HG02642 (cell line): Measurements from ENCODE around the gene CAMSAP1.

Experiments used
- ATAC-seq: cut with Tn5 transposase; IDR thresholded peaks from one replicate; pipeline ENCODE4 v1.9.1; 2021; ENCODE audit warnings: mild to moderate bottlenecking; ENCODE audit not compliant: unreplicated experiment, poor library complexity

CAMSAP1 gene

DNA sequence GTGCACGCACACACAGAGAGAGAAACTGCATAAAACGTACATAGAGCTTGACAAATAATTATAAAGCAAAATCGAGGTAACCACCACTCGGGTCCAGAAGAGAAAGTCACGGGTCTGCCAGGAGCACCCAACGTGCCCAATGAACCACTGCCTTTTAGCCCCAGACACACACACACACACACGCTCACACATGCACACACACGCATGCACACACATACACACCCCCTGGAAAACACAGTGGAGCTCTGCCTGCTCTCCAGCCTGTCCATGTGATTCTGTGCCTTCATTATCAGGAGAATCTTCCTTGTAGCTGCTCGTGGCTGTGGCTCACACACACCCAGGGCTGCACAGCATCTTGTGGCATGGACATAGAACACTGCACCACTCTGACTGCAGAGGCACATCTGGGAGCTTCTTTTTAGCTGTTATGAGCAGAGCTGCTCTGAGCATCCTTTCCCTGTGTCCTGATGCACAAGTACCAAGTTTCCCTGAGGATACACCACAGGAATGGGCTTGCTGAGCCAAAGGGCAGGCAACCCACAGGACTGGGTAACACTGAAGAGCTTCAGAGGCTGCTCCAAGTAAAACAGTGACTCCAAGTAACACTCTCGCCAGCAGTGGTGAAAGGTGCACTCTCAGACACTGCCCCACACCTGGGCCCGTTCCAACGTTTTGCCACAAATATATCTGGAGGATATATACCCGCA is 58.9 kb downstream of the CAMSAP1 start:
- no peak for ATAC-seq

DNA sequence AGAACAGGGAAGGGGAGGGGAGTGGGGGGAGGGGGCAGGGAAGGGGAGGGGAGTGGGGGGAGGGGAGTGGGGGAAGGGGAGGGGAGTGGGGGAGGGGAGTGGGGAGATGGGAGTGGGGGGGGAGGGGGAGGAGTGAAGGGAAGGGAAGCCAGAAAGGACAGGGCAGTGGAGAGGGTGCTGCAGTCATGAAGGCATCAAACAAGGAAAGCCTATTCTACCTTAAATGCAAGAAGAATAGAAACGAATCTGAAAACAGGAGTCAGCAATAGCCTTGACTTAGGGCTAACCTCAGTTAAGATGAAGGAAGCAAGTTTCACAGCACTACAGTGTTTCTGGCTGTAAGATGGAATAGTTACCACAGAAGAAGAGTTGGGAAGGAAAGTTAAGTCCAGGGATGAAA is 59.5 kb downstream of the CAMSAP1 start:
- no peak for ATAC-seq

DNA sequence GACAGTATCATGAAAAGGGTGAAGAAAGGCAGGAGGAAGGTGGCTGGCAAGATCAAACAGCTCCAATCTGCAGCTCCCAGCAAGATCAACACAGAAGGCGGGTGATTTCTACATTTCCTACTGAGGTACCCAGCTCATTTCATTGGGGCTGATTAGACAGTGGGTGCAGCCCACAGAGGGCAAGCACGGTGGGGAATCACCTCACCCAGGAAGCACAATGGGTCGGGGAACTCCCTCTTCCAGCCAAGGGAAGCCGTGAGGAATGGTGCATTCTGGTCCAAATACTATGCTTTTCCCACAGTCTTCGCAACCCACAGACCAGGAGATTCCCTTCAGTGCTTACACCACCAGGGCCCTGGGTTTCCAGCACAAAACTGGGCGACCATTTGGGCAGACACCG is 66.8 kb downstream of the CAMSAP1 start:
- ATAC-seq = no peak

DNA sequence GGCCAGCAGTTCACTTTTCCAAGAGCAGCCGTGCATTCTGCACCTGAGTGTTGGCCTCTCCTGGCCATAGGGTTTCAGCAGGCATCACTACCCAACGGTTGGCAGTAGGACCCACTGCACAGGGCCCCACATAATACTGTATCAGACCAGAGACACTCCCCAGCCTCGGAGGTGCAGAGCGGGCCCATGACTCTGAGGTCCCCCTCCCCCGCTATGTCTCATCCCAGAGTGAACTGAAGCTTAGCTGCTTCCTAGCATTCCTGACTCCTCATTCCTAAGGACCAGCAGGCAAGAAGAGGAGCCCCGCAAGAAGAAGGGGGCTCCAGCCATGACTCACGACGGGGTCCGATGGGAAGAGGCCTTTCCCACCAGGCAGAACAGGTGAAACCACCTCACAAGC is 67.2 kb downstream of the CAMSAP1 start:
- no peak for ATAC-seq

DNA sequence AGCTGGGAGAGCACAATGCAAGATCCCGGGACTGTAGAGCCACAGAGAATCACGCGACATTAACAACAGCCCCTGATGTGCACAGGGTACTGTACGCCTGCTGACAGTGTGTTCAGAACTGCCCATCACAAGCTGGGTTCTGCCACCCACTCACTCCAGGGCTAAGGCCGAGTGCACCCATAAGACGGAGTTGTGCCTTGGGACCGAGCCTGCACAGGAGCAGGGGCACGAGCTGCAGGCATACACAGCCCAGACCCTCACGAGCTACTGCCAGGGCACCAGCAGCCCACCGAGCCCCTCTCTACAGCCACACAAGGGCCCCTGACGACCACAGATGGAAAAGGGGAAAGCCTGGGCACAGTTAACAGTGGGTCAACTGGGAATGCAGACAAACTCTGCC is 67.8 kb downstream of the CAMSAP1 start:
- no peak for ATAC-seq

DNA sequence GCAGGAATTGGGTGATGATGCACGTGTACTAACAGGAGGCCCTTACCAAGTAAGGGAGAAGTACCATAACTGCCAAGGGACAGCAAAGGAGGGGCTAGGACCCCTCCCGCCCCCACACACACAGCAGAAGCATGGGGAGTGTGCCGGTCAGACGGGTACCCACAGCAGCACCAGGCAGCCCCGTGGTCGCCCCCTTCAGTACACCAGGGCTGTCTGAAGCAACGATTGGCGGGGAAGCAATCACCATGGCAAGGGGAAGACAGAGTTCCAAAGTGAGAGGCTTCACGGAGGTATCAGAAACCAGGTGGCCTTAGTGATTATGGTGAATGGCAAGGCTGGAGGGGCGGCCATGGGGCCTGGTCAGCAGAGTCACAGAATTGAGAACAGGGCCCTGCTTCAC is 72.2 kb downstream of the CAMSAP1 start:
- ATAC-seq = no peak

DNA sequence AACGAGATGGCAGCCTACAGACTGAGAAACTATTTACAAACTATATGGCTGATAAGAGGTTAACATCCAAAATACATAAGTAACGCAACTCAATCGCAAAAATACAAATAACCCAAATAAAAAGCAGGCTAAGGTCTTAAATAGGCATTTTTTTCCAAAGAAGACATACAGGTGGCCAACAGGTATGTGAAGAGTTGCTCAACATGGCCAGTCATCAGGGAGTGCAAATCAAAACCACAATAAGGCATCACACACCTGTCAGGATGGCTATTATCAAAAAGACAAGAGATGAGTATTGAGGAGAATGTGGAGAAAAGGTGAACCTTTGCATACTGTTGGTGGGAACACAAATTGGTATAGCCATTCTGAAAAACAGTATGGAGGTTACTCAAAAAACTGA is 73.5 kb downstream of the CAMSAP1 start:
- no peak for ATAC-seq

DNA sequence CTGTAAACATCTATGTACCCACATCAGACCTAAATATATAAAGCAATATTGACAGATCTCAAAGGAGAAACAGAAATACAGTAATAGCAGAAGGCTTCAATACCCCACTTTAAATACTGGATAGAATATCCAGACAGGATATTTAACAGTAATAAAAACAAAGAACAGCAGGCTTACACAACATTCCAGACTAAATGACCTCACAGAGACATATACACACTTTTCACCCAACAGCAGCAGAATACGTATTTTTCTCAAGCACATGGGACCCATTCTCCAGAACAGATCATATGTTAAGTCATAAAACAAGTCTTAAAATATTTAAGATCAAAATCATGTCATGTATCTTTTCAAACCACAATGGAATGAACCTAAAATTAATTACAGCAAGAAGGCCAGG is 76.8 kb downstream of the CAMSAP1 start:
- ATAC-seq = no peak

DNA sequence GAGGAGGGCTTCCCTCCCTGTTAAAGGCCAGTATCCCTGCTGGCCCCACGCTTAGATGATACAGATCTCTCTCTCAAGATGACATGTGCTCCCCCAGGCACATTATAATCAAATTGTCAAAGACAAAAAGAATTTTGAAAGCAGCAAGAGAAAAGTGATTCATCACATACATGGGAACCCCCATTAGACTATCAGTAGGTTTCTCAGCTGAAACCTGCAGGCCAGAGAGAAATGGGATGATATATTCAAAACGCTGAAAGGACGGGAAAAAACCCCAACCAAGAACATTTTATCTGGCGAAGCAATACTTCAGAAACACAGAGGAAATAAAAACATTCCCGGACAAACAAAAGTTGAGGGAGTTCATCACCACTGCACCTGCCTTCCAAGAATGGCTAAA is 78.7 kb downstream of the CAMSAP1 start:
- no peak for ATAC-seq

DNA sequence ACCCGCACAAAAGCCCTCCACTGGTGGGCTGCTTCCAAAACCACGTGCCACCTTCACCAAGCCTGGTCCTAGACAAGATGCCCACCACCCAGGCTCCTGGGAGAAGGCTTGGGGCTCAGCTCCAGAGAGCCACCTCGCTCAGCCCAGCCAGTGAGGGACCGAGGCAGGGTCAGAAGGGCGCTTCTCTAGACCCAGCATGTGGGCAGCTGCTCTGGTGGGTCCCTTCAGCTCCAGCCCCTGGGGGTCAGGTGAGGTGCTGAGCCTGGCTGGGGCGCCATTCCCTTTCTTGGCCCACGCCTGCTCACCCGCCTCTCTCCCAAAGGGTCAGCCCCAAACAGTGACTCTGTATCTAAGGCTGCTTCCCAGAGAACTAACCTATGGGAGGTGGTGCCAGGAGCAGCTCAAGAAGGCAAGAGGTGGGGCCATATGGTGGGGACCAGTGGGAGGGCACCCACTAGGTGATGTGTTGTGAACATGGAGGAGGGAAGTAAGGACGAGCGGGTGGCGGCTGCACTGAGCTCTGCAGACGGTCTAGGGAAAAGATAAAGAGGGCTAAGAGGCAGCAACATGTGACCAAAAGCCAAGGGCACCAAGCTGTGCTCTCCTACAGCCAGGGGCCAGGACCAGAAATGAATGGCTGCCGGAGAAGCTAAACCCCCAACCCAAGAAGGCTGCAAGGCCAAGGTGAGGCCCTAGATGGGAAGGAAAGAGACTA is 79.3 kb downstream of the CAMSAP1 start:
- ATAC-seq = no peak

DNA sequence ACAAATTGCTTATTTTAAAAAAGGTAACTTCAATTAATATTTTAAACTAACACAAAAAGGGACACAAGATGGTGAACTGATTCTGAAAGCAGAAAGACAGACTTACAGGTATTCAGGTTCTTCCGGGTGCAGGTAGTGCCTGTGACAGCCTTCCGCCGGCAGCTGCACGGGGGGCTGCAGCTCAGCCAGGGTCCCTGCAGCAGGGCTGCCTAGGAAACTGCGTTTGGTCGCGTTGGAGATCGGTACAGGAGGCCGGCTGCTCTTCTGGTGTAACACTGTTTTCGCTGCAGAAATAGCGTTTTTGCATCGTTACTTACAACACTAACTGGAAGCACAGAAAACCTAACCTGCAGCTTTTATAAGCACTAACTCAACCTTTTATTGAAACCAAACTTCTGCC is 80.0 kb downstream of the CAMSAP1 start:
- no peak for ATAC-seq

DNA sequence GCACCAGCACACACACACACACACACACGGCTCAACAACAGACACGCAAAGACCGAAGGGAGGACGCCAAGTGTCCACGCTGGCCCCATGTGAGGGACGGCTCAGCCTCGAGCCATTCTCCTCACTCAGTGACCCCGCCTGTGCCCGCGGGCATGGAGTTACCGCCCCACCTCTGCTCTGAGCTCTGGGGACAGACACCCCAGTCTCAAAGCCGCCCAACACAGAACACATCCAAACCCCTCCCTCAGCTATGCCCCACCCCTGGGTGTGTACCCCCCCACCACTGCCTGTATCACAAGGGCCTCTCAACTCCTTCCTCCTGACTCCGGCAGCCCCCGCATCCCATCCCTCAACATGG is 81.2 kb downstream of the CAMSAP1 start:
- ATAC-seq = no peak

DNA sequence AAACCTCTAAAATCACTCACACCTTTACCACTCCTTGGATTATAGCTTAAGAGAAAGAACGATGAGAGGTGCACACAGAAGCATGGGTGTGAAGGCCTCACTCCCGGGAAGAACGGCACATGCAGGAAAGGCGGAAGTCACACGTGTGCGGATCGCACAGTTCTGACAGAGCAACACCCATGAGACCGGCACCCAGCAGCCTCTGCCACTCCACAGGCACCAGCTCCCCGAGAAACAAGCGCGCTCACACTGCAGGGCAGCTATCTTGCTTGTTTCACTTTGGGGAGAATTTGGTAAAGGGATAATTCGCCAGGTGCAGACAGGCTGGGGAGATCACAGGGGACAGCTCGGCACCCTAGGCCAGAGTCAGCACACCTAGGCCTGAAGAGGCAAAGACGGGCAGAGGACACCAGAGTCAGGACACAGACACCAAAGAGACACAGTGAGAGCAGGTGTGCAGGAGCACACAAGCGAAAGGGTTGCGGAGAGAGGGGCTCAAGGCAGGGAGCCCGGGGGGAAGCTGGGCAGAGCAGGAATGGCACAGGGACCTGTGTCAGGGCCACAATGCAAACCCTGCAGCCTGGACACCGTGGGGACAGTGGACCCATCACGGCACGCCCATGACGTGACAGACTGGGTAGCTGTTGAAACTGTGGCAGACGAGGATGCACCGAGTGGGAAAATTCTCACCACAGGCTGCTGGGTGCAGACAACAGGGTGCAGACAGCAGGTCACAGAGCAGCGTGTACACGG is 81.7 kb downstream of the CAMSAP1 start:
- no peak for ATAC-seq

DNA sequence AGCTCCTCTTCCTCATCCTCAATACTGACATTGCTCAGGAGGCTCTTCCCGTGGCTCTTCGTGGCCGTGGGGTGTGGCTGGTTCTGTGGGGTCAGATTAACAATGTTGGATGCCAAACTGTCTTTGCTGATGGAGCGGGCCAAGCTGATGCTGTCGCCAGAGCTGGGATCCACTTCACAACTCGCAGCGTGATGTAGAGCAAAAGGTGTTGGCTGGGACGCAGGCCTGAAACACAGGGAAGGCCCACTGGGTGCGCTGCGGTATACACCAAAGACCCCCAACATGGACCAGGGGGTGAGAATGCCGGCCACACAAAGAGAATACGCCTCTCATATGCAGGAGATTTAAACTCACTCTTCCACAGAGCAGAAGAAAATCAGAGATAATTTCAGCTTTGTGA is 84.3 kb downstream of the CAMSAP1 start:
- no peak for ATAC-seq

DNA sequence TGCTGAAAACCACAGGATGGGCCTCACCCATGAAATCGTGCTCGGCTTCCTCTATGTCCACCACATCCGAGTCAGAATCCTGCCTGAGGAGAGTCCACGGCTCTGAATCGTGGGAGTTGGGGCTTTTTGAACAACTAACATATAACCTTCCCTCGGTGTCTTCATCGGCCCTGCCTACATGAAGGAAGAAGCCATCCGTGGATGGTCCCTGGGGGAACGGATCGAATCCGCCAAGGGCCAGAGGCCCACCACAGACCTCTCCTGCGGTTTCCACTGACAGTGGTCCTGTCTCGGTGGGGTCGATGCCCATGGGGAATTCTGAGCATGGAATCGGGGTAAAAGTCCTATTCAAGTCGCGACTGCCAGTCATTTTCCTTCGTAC is 85.0 kb downstream of the CAMSAP1 start:
- no peak for ATAC-seq

DNA sequence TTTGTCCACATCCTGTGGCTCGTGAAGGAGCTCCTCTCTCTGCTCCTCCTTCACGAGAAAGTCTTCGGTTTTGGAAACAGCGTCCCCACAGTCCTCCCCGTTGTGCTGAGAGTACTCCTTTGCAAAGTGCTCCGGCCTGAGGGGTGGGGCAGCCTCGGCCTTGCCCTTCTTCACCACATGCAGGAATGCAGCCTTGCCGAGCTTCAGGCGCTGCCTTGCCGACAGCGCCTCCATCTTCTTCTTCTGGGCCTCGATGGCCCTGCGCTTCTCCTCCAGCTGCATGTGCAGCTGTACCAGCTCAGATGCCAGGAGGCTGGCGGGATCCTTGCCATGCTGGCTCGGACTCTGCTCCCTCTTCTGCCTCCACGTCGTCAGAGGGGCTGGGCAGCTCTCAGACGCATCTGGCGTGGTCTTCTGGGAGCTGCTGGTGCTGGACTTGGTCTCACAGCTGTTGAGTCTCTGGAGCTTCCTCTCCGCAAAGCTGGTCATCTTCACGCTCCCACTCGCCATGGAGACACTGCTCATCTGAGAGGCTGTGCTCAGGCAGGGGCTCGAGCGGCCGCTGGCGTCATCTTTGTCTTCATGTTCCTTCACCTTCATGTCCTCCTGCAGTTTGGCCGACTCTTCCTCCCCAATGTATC is 85.5 kb downstream of the CAMSAP1 start:
- no peak for ATAC-seq

DNA sequence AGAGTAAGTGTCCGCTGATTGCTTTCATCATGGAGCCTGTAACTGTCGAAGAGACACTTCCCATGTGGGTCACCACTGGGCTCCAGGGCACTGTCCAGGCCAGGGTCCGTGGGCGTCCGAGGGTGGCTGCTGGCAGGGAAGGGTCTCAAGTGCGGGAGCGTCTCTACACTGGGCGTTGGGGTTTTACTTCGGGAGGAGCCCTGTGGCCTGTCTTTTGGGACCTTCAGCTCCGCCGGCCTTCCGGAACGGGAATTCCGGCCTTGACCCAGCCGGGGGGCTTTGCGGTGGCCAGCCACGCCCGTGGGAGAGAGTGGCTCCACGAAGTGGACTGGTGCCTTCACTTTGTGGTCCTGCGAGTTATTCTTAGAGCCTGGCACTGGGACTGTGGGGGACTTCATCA is 86.2 kb downstream of the CAMSAP1 start:
- no peak for ATAC-seq

DNA sequence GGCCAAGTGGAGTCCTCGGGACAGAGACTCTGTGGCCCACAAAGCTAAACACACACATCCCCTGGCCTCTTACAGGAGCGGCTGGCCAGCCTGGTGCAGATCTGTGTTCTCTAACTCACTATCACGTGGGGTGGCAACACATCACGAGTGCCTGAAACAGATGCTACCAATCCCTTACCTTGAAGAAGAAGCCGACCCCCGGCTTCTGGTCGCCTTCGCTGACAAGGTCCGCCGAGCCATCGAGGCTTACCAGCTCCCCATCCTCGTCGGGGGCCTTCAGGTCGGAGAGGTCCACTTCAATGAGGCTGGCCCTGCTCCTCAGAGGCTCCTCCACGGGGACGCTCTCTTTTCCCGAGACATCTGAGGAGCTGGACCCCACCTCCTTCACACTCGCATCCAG is 86.7 kb downstream of the CAMSAP1 start:
- ATAC-seq = no peak

DNA sequence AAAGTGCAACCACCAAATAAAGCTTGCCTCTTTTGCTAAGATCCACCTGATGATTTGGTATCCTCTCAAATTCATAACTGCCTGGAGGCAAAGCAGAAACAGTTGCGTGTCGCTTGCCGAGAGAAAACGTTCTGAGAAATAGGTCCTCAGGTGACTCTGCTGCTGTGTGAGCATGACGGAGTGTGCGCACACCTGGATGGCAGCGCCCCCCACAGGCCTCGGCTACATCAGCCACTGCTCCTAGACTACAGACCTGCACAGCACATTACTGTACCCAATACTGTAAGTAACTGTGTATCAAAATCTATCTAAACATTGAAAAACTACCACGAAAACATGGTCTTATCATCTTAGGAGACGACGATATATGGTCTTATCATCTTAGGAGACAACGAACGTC is 87.4 kb downstream of the CAMSAP1 start:
- no peak for ATAC-seq

DNA sequence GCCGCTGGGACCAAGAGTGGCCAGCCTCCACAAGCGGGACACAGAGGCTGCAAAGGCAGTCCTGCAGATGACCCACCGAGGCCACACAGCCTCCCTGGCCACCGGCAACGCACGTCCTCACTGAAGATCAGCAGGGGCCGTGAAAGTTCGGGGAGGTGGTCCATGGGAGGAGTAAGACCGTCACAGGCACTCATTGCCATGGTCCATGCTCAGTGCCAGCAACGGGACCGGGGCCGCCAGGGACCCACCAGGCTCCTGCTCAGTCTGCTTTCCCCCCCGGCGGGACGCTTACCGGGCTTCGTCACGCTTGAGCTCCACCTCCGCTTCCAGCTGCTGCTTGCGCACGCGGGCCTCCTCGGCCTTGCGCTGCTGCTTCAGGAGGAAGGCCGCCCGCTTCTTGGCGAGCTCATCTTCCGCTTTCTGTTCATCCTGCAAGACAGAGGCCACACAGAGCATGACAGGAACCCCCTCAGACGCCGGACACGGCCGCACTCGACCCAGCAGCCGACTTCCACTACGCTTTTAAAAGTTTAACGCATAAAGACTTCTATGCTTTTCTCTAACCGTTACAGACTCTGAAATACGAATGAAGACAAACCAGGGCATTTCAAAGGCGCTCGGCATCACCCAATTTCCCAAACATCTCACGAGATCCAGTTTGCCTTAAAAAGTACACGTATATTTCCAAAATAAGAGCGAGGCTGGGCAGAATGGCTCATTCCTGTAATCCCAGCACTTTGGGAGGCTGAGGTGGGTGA is 88.4 kb downstream of the CAMSAP1 start:
- ATAC-seq = no peak
